Lower leg skin (tissue), 3 donors: ENCODE results near the gene UGT1A5.

Experiments used
- POLR2A ChIP-seq, 2 donors: fragments of 450-650 bp; IDR thresholded peaks; one replicate each; pipeline ENCODE4 v1.6.1; 2016 to 2017; ENCODE audit warnings: antibody characterized with exemption in 2 of 2, mild to moderate bottlenecking in 1 of 2, moderate library complexity in 1 of 2
- TF ChIP-seq, protein P1 (sequence below), 3 donors: fragments of 450-650 bp; IDR thresholded peaks; one replicate each; pipeline ENCODE4 v1.5.1; 2016; ENCODE audit warnings: antibody characterized with exemption in 3 of 3, mild to moderate bottlenecking in 3 of 3, moderate library complexity in 2 of 3

DNA sequence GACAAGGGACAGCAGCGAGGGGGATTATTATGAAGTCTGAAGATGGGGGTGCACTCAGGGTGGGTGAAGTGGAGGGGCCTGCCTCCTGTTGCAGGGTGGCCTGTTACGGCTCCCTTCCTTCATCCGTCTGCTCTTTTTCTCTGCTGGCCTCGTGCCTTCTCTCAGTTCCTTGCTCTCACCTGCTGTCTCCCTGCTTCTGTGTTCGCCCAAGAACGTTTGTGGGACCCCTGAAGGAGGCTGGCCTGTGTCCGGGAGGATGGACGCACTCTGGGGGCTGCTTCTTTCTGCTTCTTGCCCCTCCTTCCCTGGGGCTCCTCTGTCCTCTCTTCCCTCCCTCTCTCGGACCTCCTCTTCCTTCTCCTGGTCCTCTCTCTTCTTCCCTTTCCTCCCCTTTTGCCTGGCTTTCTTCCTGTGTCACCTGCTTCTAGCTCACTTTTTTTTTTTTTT lies 79.2 kb downstream of the UGT1A5 start:
- TF ChIP-seq, protein P1, sequence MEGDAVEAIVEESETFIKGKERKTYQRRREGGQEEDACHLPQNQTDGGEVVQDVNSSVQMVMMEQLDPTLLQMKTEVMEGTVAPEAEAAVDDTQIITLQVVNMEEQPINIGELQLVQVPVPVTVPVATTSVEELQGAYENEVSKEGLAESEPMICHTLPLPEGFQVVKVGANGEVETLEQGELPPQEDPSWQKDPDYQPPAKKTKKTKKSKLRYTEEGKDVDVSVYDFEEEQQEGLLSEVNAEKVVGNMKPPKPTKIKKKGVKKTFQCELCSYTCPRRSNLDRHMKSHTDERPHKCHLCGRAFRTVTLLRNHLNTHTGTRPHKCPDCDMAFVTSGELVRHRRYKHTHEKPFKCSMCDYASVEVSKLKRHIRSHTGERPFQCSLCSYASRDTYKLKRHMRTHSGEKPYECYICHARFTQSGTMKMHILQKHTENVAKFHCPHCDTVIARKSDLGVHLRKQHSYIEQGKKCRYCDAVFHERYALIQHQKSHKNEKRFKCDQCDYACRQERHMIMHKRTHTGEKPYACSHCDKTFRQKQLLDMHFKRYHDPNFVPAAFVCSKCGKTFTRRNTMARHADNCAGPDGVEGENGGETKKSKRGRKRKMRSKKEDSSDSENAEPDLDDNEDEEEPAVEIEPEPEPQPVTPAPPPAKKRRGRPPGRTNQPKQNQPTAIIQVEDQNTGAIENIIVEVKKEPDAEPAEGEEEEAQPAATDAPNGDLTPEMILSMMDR (IDR thresholded peaks at IDR 0.05) = no peak
- no peak for TF ChIP-seq POLR2A (IDR thresholded peaks at IDR 0.05)
